H1 (cell line): ENCODE data around the gene TCN2. TPM values are rescaled to one million over a fixed set of nuclear protein-coding genes. Genes with fewer than 3 reads are reported as not detected.

Source experiments
- CTCF ChIA-PET: fragments of 300-600 bp; sonication (Branson Sonifier 250); formaldehyde crosslinking; loops from one replicate; lab custom pipeline; 2021; ENCODE audit not compliant: partially characterized antibody; lab: Charles Lee
- POLR2A ChIA-PET: fragments of 300-600 bp; sonication (Branson Sonifier 250); formaldehyde crosslinking; loops from one replicate; lab custom pipeline; 2021; ENCODE audit warnings: inconsistent platforms; ENCODE audit not compliant: partially characterized antibody; lab: Charles Lee
- DNase-seq, 2 experiments: peaks; one replicate each; pipeline versions ENCODE4 v3.0.0 to v3.0.0-alpha.2; 2010 to 2022; ENCODE audit warnings: low spot score in 2 of 2, low read depth in 1 of 2, mixed read lengths in 1 of 2
- FAIRE-seq: peaks from 2 replicates; lab custom pipeline; 2011; peaks lifted over from hg19 to GRCh38; lab: Jason Lieb, UNC
- H2AFZ ChIP-seq: 2 replicates; pipeline ENCODE4 v1.8.1; 2012; ENCODE audit warnings: low read length, inconsistent platforms
- H2AK5ac ChIP-seq: 2 replicates; pipeline ENCODE4 v1.6.1; 2013; ENCODE audit warnings: low read depth, low read length
- H2BK120ac ChIP-seq: replicated peaks from 2 replicates; pipeline ENCODE3; 2013; ENCODE audit warnings: low read depth, low read length, inconsistent platforms
- H2BK12ac ChIP-seq: 2 replicates; pipeline ENCODE4 v1.6.1; 2013; ENCODE audit warnings: low read depth, low read length
- H2BK15ac ChIP-seq: 2 replicates; pipeline ENCODE4 v1.6.1; 2013; ENCODE audit warnings: low read length
- H2BK20ac ChIP-seq: 2 replicates; pipeline ENCODE4 v1.6.1; 2013; ENCODE audit warnings: low read length
- H2BK5ac ChIP-seq: 2 replicates; pipeline ENCODE4 v1.6.1; 2013; ENCODE audit warnings: low read depth, low read length
- H3K14ac ChIP-seq: 2 replicates; pipeline ENCODE4 v1.6.1; 2013; ENCODE audit warnings: inconsistent platforms; ENCODE audit not compliant: insufficient read length
- H3K18ac ChIP-seq: 2 replicates; pipeline ENCODE4 v1.6.1; 2013; ENCODE audit warnings: low read length; ENCODE audit errors: extremely low read depth
- H3K23ac ChIP-seq: 2 replicates; pipeline ENCODE4 v1.6.1; 2013; ENCODE audit warnings: inconsistent platforms; ENCODE audit not compliant: insufficient read length
- H3K23me2 ChIP-seq: 2 replicates; pipeline ENCODE4 v1.6.1; 2013; ENCODE audit warnings: low read depth, low read length
- H3K27ac ChIP-seq: 2 replicates; pipeline ENCODE4 v1.6.1; 2011; ENCODE audit warnings: low read depth, low read length, inconsistent platforms
- H3K27me3 ChIP-seq, 4 experiments: replicated peaks in 1 of 4; 1 replicate in 1 of 4; 2 replicates in 3 of 4; pipeline versions ENCODE4 v1.6.1 to v1.8.1; 2011 to 2013; ENCODE audit warnings: low read length in 3 of 4, mild to moderate bottlenecking in 3 of 4, inconsistent platforms in 2 of 4, mixed read lengths in 2 of 4, moderate library complexity in 1 of 4; ENCODE audit not compliant: control insufficient read depth in 3 of 4, insufficient read depth in 3 of 4; ENCODE audit errors: extremely low read depth in 1 of 4
- H3K36me3 ChIP-seq, 4 experiments: 2 replicates each; pipeline versions ENCODE4 v1.6.1 to v1.8.1; 2011 to 2013; ENCODE audit warnings: mild to moderate bottlenecking in 4 of 4, low read length in 3 of 4, moderate library complexity in 2 of 4, control low read depth in 1 of 4, inconsistent platforms in 1 of 4; ENCODE audit not compliant: insufficient read depth in 4 of 4, control insufficient read depth in 2 of 4
- H3K4ac ChIP-seq: replicated peaks from 2 replicates; pipeline ENCODE3; 2013; ENCODE audit warnings: low read length, low read depth, mixed read lengths, inconsistent platforms; ENCODE audit not compliant: insufficient read length
- H3K4me1 ChIP-seq, 4 experiments: replicated peaks in 1 of 4; 1 replicate in 1 of 4; 2 replicates in 3 of 4; pipeline versions ENCODE4 v1.6.1 to v1.8.1; 2011 to 2013; ENCODE audit warnings: low read length in 3 of 4, inconsistent platforms in 2 of 4, mixed read lengths in 1 of 4; ENCODE audit not compliant: insufficient read depth in 4 of 4, control insufficient read depth in 3 of 4
- H3K4me2 ChIP-seq, 2 experiments: 2 replicates each; pipeline versions ENCODE4 v1.6.1 to v1.8.1; 2011 to 2013; ENCODE audit warnings: low read depth in 2 of 2, low read length in 2 of 2, control low read depth in 1 of 2, inconsistent platforms in 1 of 2, mild to moderate bottlenecking in 1 of 2; ENCODE audit not compliant: insufficient read depth in 1 of 2
- H3K4me3 ChIP-seq, 4 experiments: fragments of 200-600, 300-600 bp in 1 of 4; sonication (generic), shearing (Covaris generic), sonication (Bioruptor Twin) in 1 of 4; 2 replicates each; pipeline versions ENCODE4 v1.5.1 to v1.8.1; 2011 to 2016; ENCODE audit warnings: low read length in 4 of 4, low read depth in 3 of 4, control low read depth in 2 of 4, inconsistent platforms in 2 of 4, mild to moderate bottlenecking in 2 of 4, mixed read lengths in 1 of 4, moderate library complexity in 1 of 4; ENCODE audit not compliant: insufficient read depth in 2 of 4; ENCODE audit errors: extremely low read depth in 1 of 4
- H3K56ac ChIP-seq: replicated peaks from 2 replicates; pipeline ENCODE3; 2013; ENCODE audit warnings: low read depth, mild to moderate bottlenecking, mixed read lengths, low read length, inconsistent platforms; ENCODE audit not compliant: insufficient read length
- H3K79me1 ChIP-seq: 2 replicates; pipeline ENCODE4 v1.6.1; 2013; ENCODE audit warnings: low read depth, low read length, control low read depth
- H3K79me2 ChIP-seq, 2 experiments: 2 replicates each; pipeline versions ENCODE4 v1.6.1 to v1.8.1; 2012 to 2013; ENCODE audit warnings: low read length in 2 of 2, mild to moderate bottlenecking in 2 of 2, inconsistent platforms in 1 of 2; ENCODE audit not compliant: insufficient read depth in 2 of 2, control insufficient read depth in 1 of 2
- H3K9ac ChIP-seq, 4 experiments: replicated peaks in 1 of 4; 1 replicate in 1 of 4; 2 replicates in 3 of 4; pipeline versions ENCODE4 v1.6.1 to v1.8.1; 2011 to 2013; ENCODE audit warnings: low read depth in 3 of 4, low read length in 3 of 4, control low read depth in 2 of 4, mild to moderate bottlenecking in 2 of 4, moderate library complexity in 2 of 4, inconsistent platforms in 1 of 4; ENCODE audit errors: extremely low read depth in 1 of 4
- H3K9me3 ChIP-seq, 2 experiments: 2 replicates each; pipeline versions ENCODE4 v1.6.1 to v1.8.1; 2012 to 2013; ENCODE audit warnings: mild to moderate bottlenecking in 2 of 2, moderate library complexity in 2 of 2, control low read depth in 1 of 2, inconsistent platforms in 1 of 2, low read depth in 1 of 2, low read length in 1 of 2, mixed read lengths in 1 of 2; ENCODE audit not compliant: insufficient read depth in 2 of 2
- H4K20me1 ChIP-seq, 2 experiments: replicated peaks in 1 of 2; 2 replicates each; pipeline versions ENCODE3 to v1.8.1; 2011 to 2013; ENCODE audit warnings: inconsistent platforms in 2 of 2, low read length in 2 of 2, mild to moderate bottlenecking in 1 of 2; ENCODE audit not compliant: insufficient read depth in 2 of 2, control insufficient read depth in 1 of 2
- H4K5ac ChIP-seq: 2 replicates; pipeline ENCODE4 v1.6.1; 2013; ENCODE audit warnings: low read length, low read depth, mixed read lengths, inconsistent platforms; ENCODE audit not compliant: insufficient read length
- H4K8ac ChIP-seq: 2 replicates; pipeline ENCODE4 v1.8.0; 2013; ENCODE audit warnings: mild to moderate bottlenecking, moderate library complexity, low read length, inconsistent platforms; ENCODE audit not compliant: insufficient read depth; ENCODE audit errors: extremely low read depth
- H4K91ac ChIP-seq: replicated peaks from 2 replicates; pipeline ENCODE3; 2013; ENCODE audit warnings: low read length, mixed read lengths, inconsistent platforms; ENCODE audit not compliant: insufficient read length
- CBX8 ChIP-seq: fragments of 300-800, 300-1000 bp; sonication (generic); IDR thresholded peaks from 2 replicates; pipeline ENCODE4 v1.7.1; 2016; ENCODE audit warnings: low read depth, low read length, borderline replicate concordance
- CHD1 ChIP-seq: IDR thresholded peaks from 2 replicates; pipeline ENCODE4 v1.6.1; 2012; ENCODE audit warnings: low read depth, low read length, improper control_type of control experiment
- GTF2F1 ChIP-seq: IDR thresholded peaks from 2 replicates; pipeline ENCODE4 v1.6.1; 2012; ENCODE audit warnings: low read depth, low read length, improper control_type of control experiment, borderline replicate concordance
- JUND ChIP-seq: IDR thresholded peaks from 2 replicates; pipeline ENCODE4 v1.6.1; 2011; ENCODE audit warnings: mild to moderate bottlenecking, improper control_type of control experiment, low read length
- RAD21 ChIP-seq, 2 experiments: IDR thresholded peaks in 1 of 2; conservative IDR thresholded peaks in 1 of 2; 2 replicates each; pipeline ENCODE4 v1.6.1; 2011; ENCODE audit warnings: low read depth in 2 of 2, low read length in 2 of 2, improper control_type of control experiment in 1 of 2, inconsistent platforms in 1 of 2, mild to moderate bottlenecking in 1 of 2, moderate library complexity in 1 of 2
- TAF7 ChIP-seq: optimal IDR thresholded peaks from 2 replicates; pipeline ENCODE3; 2011; ENCODE audit warnings: low read depth, mild to moderate bottlenecking, inconsistent platforms, low read length, moderate library complexity, borderline replicate concordance
- WGBS, 2 experiments: shearing (Covaris generic) in 1 of 2; methylation state at CpG; one replicate each; pipeline versions ENCODE4 v1.1.6 to v1.1.7; 2013 to 2015; ENCODE audit warnings: low lambda C conversion rate in 2 of 2, mixed read lengths in 2 of 2, inconsistent platforms in 1 of 2, low coverage in 1 of 2, missing lambda C conversion rate in 1 of 2; ENCODE audit not compliant: insufficient replicate concordance in 2 of 2, insufficient coverage in 1 of 2, insufficient read length in 1 of 2; ENCODE audit errors: extremely low coverage in 1 of 2, missing lambda C conversion rate in 1 of 2; 5-methylcytosine and 5-hydroxymethylcytosine counted together
- long read RNA-seq, 2 experiments: library from RNA in 1 of 2; library from capped mRNA in 1 of 2; stranded (forward); transcript quantifications; one replicate each; pipeline ENCODE4 v2.0.0, GENCODE V29; 2021; ENCODE audit warnings: inconsistent platforms in 1 of 2
- polyA minus RNA-seq, 3 experiments: library from RNA; depleted of rRNA, polyadenylated mRNA; stranded (reverse); fragments of >200 nt; gene quantifications; 1 replicate in 2 of 3; 2 replicates in 1 of 3; pipeline ENCODE4 v1.2.3, GENCODE V29; 2011
- polyA plus RNA-seq, 7 experiments: library from polyadenylated mRNA; depleted of rRNA in 3 of 7; stranded (reverse) in 5 of 7; unstranded in 2 of 7; fragments of >200 nt in 5 of 7; fragments of 200-250 nt in 2 of 7; gene quantifications; 1 replicate in 5 of 7; 2 replicates in 1 of 7; 4 replicates in 1 of 7; pipeline versions ENCODE4 v1.2.1 to v1.2.3, GENCODE V29; 2011 to 2013; ENCODE audit warnings: missing spikeins in 2 of 7, mixed read lengths in 2 of 7
- total RNA-seq: library from RNA; stranded (reverse); fragmentation: NEBNext Ultra II Directional; extraction: Animal tissue kit (Norgen Biotek cat#: 25700); gene quantifications from 2 replicates; pipeline ENCODE4 v1.2.1, GENCODE V29; 2021

The TCN2 gene
- total RNA-seq (30.0 and 36.2 TPM in 2 replicates), polyA plus RNA-seq (2011; rRNA removed) (87.8 and 91.7 TPM in 2 replicates), polyA minus RNA-seq (2011; rRNA and poly(A)+ RNA removed) (73.8 and 106 TPM in 2 replicates)
- 59.1 TPM for polyA plus RNA-seq (2011; cell fraction: cytosol; rRNA removed)
- polyA plus RNA-seq (2011; cell fraction: nucleus; rRNA removed): 77.5 TPM
- polyA plus RNA-seq (2012, experiment 1 of 2): 38.9 to 58.8 TPM (median 53.7 TPM) in 4 replicates
- polyA plus RNA-seq (2012, experiment 2 of 2): 67.8 TPM
- polyA plus RNA-seq (2013, experiment 1 of 2): 56.8 TPM
- 56.9 TPM for polyA plus RNA-seq (2013, experiment 2 of 2)
- 33.8 TPM for polyA minus RNA-seq (2011; cell fraction: cytosol; rRNA and poly(A)+ RNA removed)
- polyA minus RNA-seq (2011; cell fraction: nucleus; rRNA and poly(A)+ RNA removed): 46.5 TPM
- long read RNA-seq, experiment 1, transcript TCN2-201 (9 exons, 2,535 nt): major isoform, 18 of 38 reads
- long read RNA-seq, experiment 1, partial matches to known transcripts: 6 of 38 reads
- long read RNA-seq, experiment 1, other reads (novel, unspliced or antisense): 10 of 38 reads
- long read RNA-seq, experiment 2, transcript TCN2-201 (9 exons, 2,535 nt): major isoform, 19 of 26 reads
- long read RNA-seq, experiment 2, partial matches to known transcripts: 3 of 26 reads
- long read RNA-seq, experiment 2, other reads (novel, unspliced or antisense): 4 of 26 reads

DNA sequence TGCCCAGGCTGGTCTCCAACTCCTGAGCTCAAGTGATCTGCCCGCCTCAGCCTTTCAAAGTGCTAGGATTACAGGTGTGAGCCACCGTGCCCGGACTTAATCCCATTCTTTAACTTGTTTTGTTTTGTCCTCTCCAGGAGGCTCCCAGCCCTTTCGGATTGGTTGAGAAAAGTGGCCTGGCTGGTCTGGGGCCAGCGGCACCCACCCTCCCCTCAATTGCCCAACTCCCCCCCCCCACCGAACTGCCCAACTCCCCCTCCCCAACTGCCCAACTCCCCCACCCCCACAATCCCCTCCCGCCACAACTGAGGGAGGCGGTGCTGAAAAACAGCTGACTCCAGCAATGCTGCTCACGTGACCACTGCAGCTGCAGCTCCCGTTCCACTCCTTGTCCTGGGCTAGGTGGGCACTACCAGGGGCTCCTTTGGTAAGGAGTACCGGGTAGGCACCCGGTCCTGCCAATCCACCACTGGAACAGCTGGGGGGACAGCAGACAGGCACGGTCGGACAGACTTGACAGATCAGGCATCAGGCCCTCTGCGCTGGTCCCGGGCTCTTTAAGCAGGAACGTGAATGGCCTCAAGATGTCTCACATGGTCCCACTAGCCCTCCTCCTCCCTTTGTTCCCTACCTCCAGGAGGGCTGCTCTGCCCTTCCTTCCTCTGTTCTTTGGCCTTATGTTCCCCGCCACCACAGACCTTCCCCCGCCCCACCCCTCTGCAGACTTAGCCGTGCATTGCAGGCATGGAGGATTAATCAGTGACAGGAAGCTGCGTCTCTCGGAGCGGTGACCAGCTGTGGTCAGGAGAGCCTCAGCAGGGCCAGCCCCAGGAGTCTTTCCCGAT, at the start of gene TCN2:
TSS of gene TCN2 (plus strand) at position 720 of the 845 bp plus-strand sequence. CDS start 158 bp downstream, outside the sequence.
- DNase-seq (peak; percentile 61 to 91), FAIRE-seq (peak; percentile 39)
- peaks cover 8 to 20% (median 13%) of the 10 kb centered on the region in 4 experiments; a peak in 7 of 8 replicates for H3K36me3 ChIP-seq
- ChIA-PET POLR2A (interaction anchor here (0.5 to 3.5 kb wide), 23 partner anchors 8 to 478 kb away, joined by 3 to 16 read pairs (median 4); partner anchors contain the start of genes GAL3ST1, PES1 and SLC35E4), CTCF (interaction anchor here (0.6 to 7.0 kb wide), 36 partner anchors 8 to 200 kb away, joined by 3 to 52 read pairs (median 4); partner anchors contain the start of genes GAL3ST1, PES1 and SLC35E4)
- peak within 1 kb of the TSS; percentile 89 for H4K91ac ChIP-seq
- H3K18ac ChIP-seq: peak within 1 kb of the TSS; percentile 95
- H3K27me3 ChIP-seq: no peaks in the 10 kb centered on the region
- H3K23ac ChIP-seq: no peak within 1 kb of the TSS
- H3K4ac ChIP-seq: peak within 1 kb of the TSS; percentile 75
- H3K4me3 ChIP-seq: peak within 1 kb of the TSS; percentile 48 to 83 (median 76)
- H2BK15ac ChIP-seq: peak within 1 kb of the TSS; percentile 95
- peak within 1 kb of the TSS; percentile 0 for H3K14ac ChIP-seq
- peaks cover 0 to 15% of the 10 kb centered on the region in 2 experiments; a peak in 2 of 4 replicates for H3K79me2 ChIP-seq
- peak within 1 kb of the TSS; percentile 86; the same call in 1 of the 2 replicates for H2AFZ ChIP-seq
- H3K9me3 ChIP-seq: no peaks in the 10 kb centered on the region
- peak within 1 kb of the TSS; percentile 89 for H4K5ac ChIP-seq
- no peaks in the 10 kb centered on the region for H4K20me1 ChIP-seq
- 3% methylated on average over 21 of the region's 24 CpGs; no CpG with 5 or more reads in 1 of the 2 experiments for WGBS, 2 experiments
- H4K8ac ChIP-seq: peak within 1 kb of the TSS; percentile 63; the same call in 1 of the 2 replicates
- H2BK120ac ChIP-seq: peak within 1 kb of the TSS; percentile 94
- H3K79me1 ChIP-seq: 0 out of 2 replicates have a peak, but pooled peaks cover 2% of the 10 kb centered on the region
- H2BK5ac ChIP-seq: peak within 1 kb of the TSS; percentile 97
- H3K4me2 ChIP-seq: peak within 1 kb of the TSS; percentile 95 to 96
- peaks cover 9% of the 10 kb centered on the region; the same call in 1 of the 2 replicates for H3K23me2 ChIP-seq
- H2BK20ac ChIP-seq: peak within 1 kb of the TSS; percentile 82; the same call in 1 of the 2 replicates
- H2BK12ac ChIP-seq: peak within 1 kb of the TSS; percentile 97
- peak within 1 kb of the TSS; percentile 89 for H3K27ac ChIP-seq
- H3K4me1 ChIP-seq: peaks cover 3 to 31% (median 12%) of the 10 kb centered on the region in 4 experiments
- H3K9ac ChIP-seq: peak within 1 kb of the TSS in 3 of 4 experiments; percentile 68 to 79 (median 76); a peak in 6 of 7 replicates
- H3K56ac ChIP-seq: peak within 1 kb of the TSS; percentile 37
- H2AK5ac ChIP-seq: peak within 1 kb of the TSS; percentile 98; the same call in 1 of the 2 replicates
- no peak for TF ChIP-seq RAD21 (IDR thresholded peaks at IDR 0.05 in 1 of 2, conservative IDR thresholded peaks at IDR 0.05 in 1 of 2; ENCODE audit: low read depth in 2 of 2, low read length in 2 of 2)
- TF ChIP-seq CHD1: no peak
- 0 out of 2 replicates have a peak, but pooled peaks have one; percentile 5 for TF ChIP-seq JUND
- TF ChIP-seq CBX8: no peak
- TF ChIP-seq TAF7: no peak
- TF ChIP-seq GTF2F1: 0 out of 2 replicates have a peak, but pooled peaks have one; percentile 5
